Measurements from ENCODE around the gene OTULINL. TPM values are rescaled to one million over a fixed set of nuclear protein-coding genes. Genes with fewer than 3 reads are reported as not detected.

OTULINL gene
- total and polyA plus RNA-seq, 2 of the 8 experiments (the other 6 are each of a cell fraction or from before 2014, with no cell fraction given) = 3.1 to 8.3 TPM

GRCh38 chr5:14574096-14574495 lies 7.5 kb upstream of the OTULINL start:
- WGBS, 2 experiments (ENCODE audit: extremely low coverage in 1 of 2, insufficient coverage in 1 of 2, insufficient read length in 1 of 2, insufficient replicate concordance in 2 of 2, low coverage in 1 of 2, low lambda C conversion rate in 2 of 2, missing lambda C conversion rate in 1 of 2) = 81% methylated on average over 3 of the region's 3 CpGs; no CpG with 5 or more reads in 1 of the 2 experiments
- Histone ChIP-seq H3K9ac (replicated peaks in 1 of 4; ENCODE audit: extremely low read depth in 1 of 4, low read depth in 3 of 4, low read length in 3 of 4) (no peak overlapping the region), H3K4me2 (ENCODE audit: insufficient read depth in 1 of 2, low read depth in 2 of 2, low read length in 2 of 2) (no peak overlapping the region), H4K8ac (ENCODE audit: extremely low read depth, insufficient read depth, low read length) (no peak overlapping the region), H3K4me3 (ENCODE audit: extremely low read depth in 1 of 4, insufficient read depth in 2 of 4, low read depth in 3 of 4, low read length in 4 of 4) (no peak overlapping the region), H3K4me1 (replicated peaks in 1 of 4; ENCODE audit: control insufficient read depth in 3 of 4, insufficient read depth in 4 of 4, low read length in 3 of 4) (no peaks in the 10 kb centered on the region), H3K27me3 (replicated peaks in 1 of 4; ENCODE audit: control insufficient read depth in 3 of 4, extremely low read depth in 1 of 4, insufficient read depth in 3 of 4, low read length in 3 of 4) (no peaks in the 10 kb centered on the region), H3K79me2 (ENCODE audit: control insufficient read depth in 1 of 2, insufficient read depth in 2 of 2, low read length in 2 of 2) (no peaks in the 10 kb centered on the region), H2BK15ac (ENCODE audit: low read length) (no peak overlapping the region), H2BK120ac (replicated peaks; ENCODE audit: low read depth, low read length) (no peak overlapping the region), H3K56ac (replicated peaks; ENCODE audit: insufficient read length, low read depth, low read length) (no peak overlapping the region), H3K36me3 (ENCODE audit: control insufficient read depth in 2 of 4, insufficient read depth in 4 of 4, low read length in 3 of 4) (no peaks in the 10 kb centered on the region), H2AFZ (ENCODE audit: low read length) (no peak overlapping the region), H4K20me1 (replicated peaks in 1 of 2; ENCODE audit: control insufficient read depth in 1 of 2, insufficient read depth in 2 of 2, low read length in 2 of 2) (no peaks in the 10 kb centered on the region), H2BK20ac (ENCODE audit: low read length) (no peak overlapping the region), H2BK5ac (ENCODE audit: low read depth, low read length) (no peak overlapping the region), H3K9me3 (ENCODE audit: insufficient read depth in 2 of 2, low read depth in 1 of 2, low read length in 1 of 2) (no peaks in the 10 kb centered on the region; a peak in 1 of 4 replicates), H3K79me1 (ENCODE audit: low read depth, low read length) (no peaks in the 10 kb centered on the region), H3K4ac (replicated peaks; ENCODE audit: insufficient read length, low read depth, low read length) (no peak overlapping the region), H4K5ac (ENCODE audit: insufficient read length, low read depth, low read length) (no peak overlapping the region), H3K14ac (ENCODE audit: insufficient read length) (no peak overlapping the region), H3K23ac (ENCODE audit: insufficient read length) (no peak overlapping the region), H4K91ac (replicated peaks; ENCODE audit: insufficient read length, low read length) (no peak overlapping the region), H2BK12ac (ENCODE audit: low read depth, low read length) (no peak overlapping the region), H3K18ac (ENCODE audit: extremely low read depth, low read length) (no peak overlapping the region), H3K27ac (ENCODE audit: low read depth, low read length) (no peak overlapping the region), H3K23me2 (ENCODE audit: low read depth, low read length) (no peaks in the 10 kb centered on the region), H2AK5ac (ENCODE audit: low read depth, low read length) (no peak overlapping the region)
- ChIA-PET POLR2A (ENCODE audit: partially characterized antibody) (no interaction called here), CTCF (ENCODE audit: partially characterized antibody) (interaction anchor here (1.0 kb wide), 1 partner anchor 68 kb away, joined by 4 read pairs; no protein-coding TSS in a partner anchor)
- FAIRE-seq (no peak), DNase-seq (ENCODE audit: low read depth in 1 of 2, low spot score in 2 of 2) (no peak)
- TF ChIP-seq BCL11A (IDR thresholded peaks at IDR 0.05; ENCODE audit: low read depth in 2 of 2, low read length in 2 of 2) (no peak), USF2 (IDR thresholded peaks at IDR 0.05; ENCODE audit: low read length) (no peak), ATF3 (IDR thresholded peaks at IDR 0.05; ENCODE audit: insufficient read depth, low read depth, low read length) (no peak), POLR2AphosphoS5 (IDR thresholded peaks at IDR 0.05; ENCODE audit: low read depth, low read length) (no peak), SP1 (IDR thresholded peaks at IDR 0.05; ENCODE audit: low read depth, low read length) (no peak), EGR1 (IDR thresholded peaks at IDR 0.05; ENCODE audit: borderline replicate concordance, low read depth, low read length) (no peak), TAF7 (optimal IDR thresholded peaks at IDR 0.05; ENCODE audit: borderline replicate concordance, low read depth, low read length) (no peak), PHF8 (conservative IDR thresholded peaks at IDR 0.05; ENCODE audit: low read depth, low read length) (no peak)

Measured in H1 (cell line).